Prostate gland (tissue), 2 donors: Measurements from ENCODE around the gene TRIM24. TPM values are rescaled to one million over a fixed set of nuclear protein-coding genes. Genes with fewer than 3 reads are reported as not detected.
"Not testable (repeated sequence)": the region's sequence is repeated elsewhere in the genome, so short reads cannot be mapped to it uniquely, and the experiment has no call there.

Experiments
- DNase-seq: peaks from one replicate; pipeline ENCODE4 v3.0.0-alpha.2; 2019; ENCODE audit warnings: low spot score
- H3K27ac ChIP-seq, 2 donors: fragments of 200-600 bp; sonication (generic); 2 replicates each; pipeline ENCODE4 v1.5.1; 2017 to 2019
- H3K27me3 ChIP-seq: fragments of 200-600 bp; sonication (generic); replicated peaks from 2 replicates; pipeline ENCODE4 v1.5.1; 2019; ENCODE audit not compliant: insufficient read depth
- H3K36me3 ChIP-seq, 2 donors: fragments of 200-600 bp; sonication (generic); 1 replicate in 1 of 2; 2 replicates in 1 of 2; pipeline versions ENCODE4 v1.5.1 to v1.8.1; 2017 to 2019
- H3K4me1 ChIP-seq: fragments of 200-600 bp; sonication (generic); replicated peaks from 2 replicates; pipeline ENCODE4 v1.5.1; 2019
- H3K4me3 ChIP-seq, 2 donors: fragments of 200-600 bp; sonication (generic); 2 replicates each; pipeline ENCODE4 v1.5.1; 2017 to 2019
- H3K9me3 ChIP-seq: fragments of 200-600 bp; sonication (generic); 2 replicates; pipeline ENCODE4 v1.5.1; 2017
- POLR2A ChIP-seq: fragments of 450-650 bp; IDR thresholded peaks from one replicate; pipeline ENCODE4 v1.6.1; 2016; ENCODE audit warnings: antibody characterized with exemption, mild to moderate bottlenecking
- POLR2AphosphoS5 ChIP-seq: sonication (generic); formaldehyde crosslinking; IDR thresholded peaks from one replicate; pipeline ENCODE4 v1.6.1; 2017; ENCODE audit warnings: antibody characterized with exemption
- WGBS: methylation state at CpG from one replicate; pipeline ENCODE4 v1.1.5; 2018; 5-methylcytosine and 5-hydroxymethylcytosine counted together
- intact Hi-C: fragments of 100-400 bp; cut with DNase I; formaldehyde crosslinking; loops from one replicate; pipeline ENCODE4 v1.14.2; 2022
- total RNA-seq, 2 donors: library from RNA; depleted of rRNA; stranded (reverse); fragments of >200 nt; gene quantifications; one replicate each; pipeline ENCODE4 v1.1.0, GENCODE V29; 2016
- TF ChIP-seq, protein P1 (sequence below), 4 experiments: fragments of 200-600 bp in 2 of 4; fragments of 450-650 bp in 2 of 4; sonication (generic) in 2 of 4; IDR thresholded peaks; 1 replicate in 3 of 4; 2 replicates in 1 of 4; pipeline ENCODE4 v1.5.1; 2016 to 2019; ENCODE audit warnings: antibody characterized with exemption in 4 of 4, mild to moderate bottlenecking in 2 of 4, moderate library complexity in 2 of 4

TRIM24 gene
- 10 to 100 TPM; 38.9 to 42.6 TPM for total RNA-seq

DNA sequence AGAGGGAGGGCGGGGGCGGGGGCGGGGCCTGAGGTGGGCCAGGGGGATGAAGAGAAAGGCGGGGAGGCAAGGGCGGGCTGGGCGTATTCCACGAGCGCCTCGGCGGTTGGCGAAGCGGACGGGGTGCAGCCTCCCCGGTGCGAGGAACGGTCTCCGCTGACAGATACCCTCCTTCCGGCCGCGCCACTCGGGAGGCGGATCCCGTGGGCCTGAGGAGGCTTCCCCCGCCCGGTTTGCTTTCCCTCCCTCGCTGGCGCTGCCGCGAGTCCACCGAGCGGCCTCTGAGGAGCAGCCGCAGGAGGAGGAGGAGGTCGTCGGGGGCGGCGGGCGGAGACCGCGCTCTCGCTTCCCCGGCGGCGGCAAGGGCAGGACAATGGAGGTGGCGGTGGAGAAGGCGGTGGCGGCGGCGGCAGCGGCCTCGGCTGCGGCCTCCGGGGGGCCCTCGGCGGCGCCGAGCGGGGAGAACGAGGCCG is at the start of gene TRIM24:
TSS of gene TRIM24 (plus strand) at position 84 of the 473 bp plus-strand sequence. CDS start at position 374, 290 bp downstream.
- no peak for DNase-seq

DNA sequence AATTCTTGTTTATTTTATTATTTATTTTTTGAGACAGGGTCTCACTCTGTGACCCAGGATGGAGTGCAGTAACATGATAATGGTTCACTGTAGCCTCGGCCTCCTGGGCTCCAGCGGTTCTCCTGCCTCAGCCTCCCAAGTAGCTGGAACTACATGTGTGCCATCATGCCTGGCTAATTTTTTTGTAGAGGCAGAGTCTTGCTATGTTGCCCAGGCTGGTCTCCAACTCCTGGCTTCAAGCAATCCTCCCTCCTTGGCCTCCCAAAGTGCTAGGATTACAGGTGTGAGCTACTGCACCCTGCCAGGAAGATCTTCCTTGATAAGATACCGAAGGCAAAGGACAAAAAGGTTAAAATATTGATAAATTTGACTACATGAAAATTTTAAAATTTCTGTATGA is 48.0 kb upstream of the TRIM24 start:
- H3K36me3 ChIP-seq, H3K27ac ChIP-seq, DNase-seq, H3K4me3 ChIP-seq, H3K27me3 ChIP-seq, intact Hi-C loops, H3K4me1 ChIP-seq, H3K9me3 ChIP-seq: not testable (repeated sequence)
- WGBS: 91% methylated on average over 3 of the region's 3 CpGs

More for the DNA sequence above, at the start of gene TRIM24:
- intact Hi-C loops: no loop called here
- Histone ChIP-seq H3K27ac (peak within 1 kb of the TSS; percentile 90 to 97), H3K27me3 (no peaks in the 10 kb centered on the region), H3K36me3 (no peaks in the 10 kb centered on the region), H3K4me3 (peak within 1 kb of the TSS; percentile 83 to 95), H3K4me1 (no peaks in the 10 kb centered on the region), H3K9me3 (no peaks in the 10 kb centered on the region)
- TF ChIP-seq, protein P1, sequence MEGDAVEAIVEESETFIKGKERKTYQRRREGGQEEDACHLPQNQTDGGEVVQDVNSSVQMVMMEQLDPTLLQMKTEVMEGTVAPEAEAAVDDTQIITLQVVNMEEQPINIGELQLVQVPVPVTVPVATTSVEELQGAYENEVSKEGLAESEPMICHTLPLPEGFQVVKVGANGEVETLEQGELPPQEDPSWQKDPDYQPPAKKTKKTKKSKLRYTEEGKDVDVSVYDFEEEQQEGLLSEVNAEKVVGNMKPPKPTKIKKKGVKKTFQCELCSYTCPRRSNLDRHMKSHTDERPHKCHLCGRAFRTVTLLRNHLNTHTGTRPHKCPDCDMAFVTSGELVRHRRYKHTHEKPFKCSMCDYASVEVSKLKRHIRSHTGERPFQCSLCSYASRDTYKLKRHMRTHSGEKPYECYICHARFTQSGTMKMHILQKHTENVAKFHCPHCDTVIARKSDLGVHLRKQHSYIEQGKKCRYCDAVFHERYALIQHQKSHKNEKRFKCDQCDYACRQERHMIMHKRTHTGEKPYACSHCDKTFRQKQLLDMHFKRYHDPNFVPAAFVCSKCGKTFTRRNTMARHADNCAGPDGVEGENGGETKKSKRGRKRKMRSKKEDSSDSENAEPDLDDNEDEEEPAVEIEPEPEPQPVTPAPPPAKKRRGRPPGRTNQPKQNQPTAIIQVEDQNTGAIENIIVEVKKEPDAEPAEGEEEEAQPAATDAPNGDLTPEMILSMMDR (IDR thresholded peaks at IDR 0.05): no peak
- TF ChIP-seq POLR2AphosphoS5 (peak; percentile 69), POLR2A (peak; percentile 87)
- WGBS: under 1% methylated on average over 56 of the region's 59 CpGs

DNA sequence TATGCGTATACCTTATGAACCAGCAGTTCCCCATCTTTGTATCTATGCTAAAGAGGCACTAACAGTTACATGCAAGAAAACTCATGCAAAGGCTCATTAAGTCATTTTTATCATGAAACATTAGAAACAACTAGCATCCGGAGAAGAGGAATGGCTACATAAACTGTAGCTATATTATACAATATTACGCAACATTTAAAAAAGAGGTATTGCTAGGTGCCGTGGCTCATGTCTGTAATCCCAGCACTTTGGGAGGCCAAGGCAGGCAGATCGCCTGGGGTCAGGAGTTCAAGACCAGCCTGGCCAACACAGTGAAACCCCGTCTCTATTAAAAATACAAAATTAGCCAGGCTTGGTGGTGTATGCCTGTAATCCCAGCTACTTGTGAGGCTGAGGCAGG is 47.1 kb upstream of the TRIM24 start:
- H3K27ac ChIP-seq, DNase-seq, H3K4me1 ChIP-seq, H3K9me3 ChIP-seq, H3K36me3 ChIP-seq, intact Hi-C loops, H3K27me3 ChIP-seq, H3K4me3 ChIP-seq: not testable (repeated sequence)
- 90% methylated on average over 6 of the region's 6 CpGs for WGBS

DNA sequence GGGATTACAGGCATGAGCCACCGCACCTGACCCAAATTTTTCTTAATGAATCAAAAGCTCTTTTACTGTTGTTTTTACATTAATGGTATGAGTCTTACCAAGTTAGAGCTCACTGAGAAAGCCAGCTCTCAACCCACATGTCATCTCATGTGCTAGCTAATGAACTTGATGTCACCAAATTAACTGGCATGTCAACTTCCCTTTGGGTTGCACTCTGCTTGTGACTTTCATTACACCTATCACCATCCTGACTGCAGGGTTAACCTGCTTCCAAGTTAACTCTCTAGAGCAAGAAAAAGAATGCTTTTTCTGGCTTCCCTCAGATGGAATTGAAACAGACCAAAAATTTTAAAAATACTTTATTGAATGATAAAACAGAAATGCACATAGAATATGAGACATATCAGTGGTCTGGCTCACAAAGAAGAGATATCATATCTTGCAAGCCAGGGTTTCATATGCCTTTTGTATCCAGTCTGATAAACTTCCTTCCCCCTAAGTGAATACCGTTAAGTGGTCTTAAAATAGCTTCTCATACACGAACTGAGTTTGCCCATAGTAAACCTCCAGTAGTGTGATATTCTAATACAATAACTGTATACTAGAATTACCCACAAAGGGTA is 42.9 kb upstream of the TRIM24 start:
- WGBS: 51% methylated on average over 3 of the region's 3 CpGs
- Histone ChIP-seq H3K9me3 (no peaks in the 10 kb centered on the region), H3K4me1 (no peaks in the 10 kb centered on the region), H3K4me3 (no peak overlapping the region), H3K27me3 (no peaks in the 10 kb centered on the region), H3K27ac (no peak overlapping the region), H3K36me3 (no peaks in the 10 kb centered on the region)
- TF ChIP-seq POLR2A (no peak), POLR2AphosphoS5 (no peak)
- TF ChIP-seq, protein P1 (IDR thresholded peaks at IDR 0.05): no peak
- intact Hi-C loops: no loop called here
- DNase-seq: no peak

DNA sequence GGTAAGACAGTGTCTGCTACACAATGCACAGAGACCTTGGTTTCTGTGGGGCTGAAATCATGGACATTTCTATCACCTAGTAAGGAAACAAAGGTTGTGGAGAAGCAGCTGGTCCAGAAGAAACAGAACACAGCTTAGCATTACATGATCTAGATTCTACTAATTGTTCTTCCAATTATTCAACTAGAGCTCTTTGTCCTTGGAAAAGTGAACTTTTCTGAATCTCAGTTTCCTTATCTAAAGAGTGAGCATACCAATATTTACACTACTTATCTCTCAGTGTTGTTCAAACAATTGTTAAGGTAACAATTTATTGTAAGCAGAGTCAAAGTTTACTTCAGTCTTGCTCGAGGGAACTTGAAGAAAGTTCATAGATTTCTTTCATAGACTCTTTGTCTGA is 42.3 kb upstream of the TRIM24 start:
- Histone ChIP-seq H3K4me1 (no peaks in the 10 kb centered on the region), H3K27me3 (no peaks in the 10 kb centered on the region), H3K36me3 (no peaks in the 10 kb centered on the region), H3K4me3 (no peak overlapping the region), H3K27ac (no peak overlapping the region), H3K9me3 (no peaks in the 10 kb centered on the region)
- TF ChIP-seq, protein P1 (IDR thresholded peaks at IDR 0.05): no peak
- TF ChIP-seq POLR2AphosphoS5 (no peak), POLR2A (no peak)
- 24% methylated on average over 1 of the region's 1 CpG for WGBS
- DNase-seq: no peak
- intact Hi-C loops: no loop called here

DNA sequence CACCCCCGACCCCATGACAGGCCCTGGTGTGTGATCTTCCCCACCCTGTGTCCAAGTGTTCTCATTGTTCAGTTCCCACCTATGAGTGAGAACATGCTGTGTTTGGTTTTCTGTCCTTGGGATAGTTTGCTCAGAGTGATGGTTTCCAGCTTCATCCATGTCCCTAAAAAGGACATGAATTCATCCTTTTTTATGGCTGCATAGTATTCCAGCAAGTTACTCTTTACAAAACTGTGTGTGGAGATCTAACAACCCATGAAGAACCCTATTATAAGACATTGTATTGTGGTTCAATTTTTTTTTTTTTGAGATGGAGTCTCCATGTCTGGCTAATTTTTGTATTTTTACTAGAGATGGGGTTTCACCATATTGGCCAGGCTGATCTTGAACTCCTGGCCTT is 41.7 kb upstream of the TRIM24 start:
- H3K27me3 ChIP-seq, H3K4me1 ChIP-seq, intact Hi-C loops, DNase-seq, H3K4me3 ChIP-seq, H3K27ac ChIP-seq, H3K9me3 ChIP-seq, H3K36me3 ChIP-seq: not testable (repeated sequence)
- 75% methylated on average over 1 of the region's 1 CpG for WGBS
